Neural progenitor cell (in vitro differentiated cells): ENCODE results near the gene IST1. TPM values are rescaled to one million over a fixed set of nuclear protein-coding genes. Genes with fewer than 3 reads are reported as not detected.
"Not testable (repeated sequence)": the region's sequence is repeated elsewhere in the genome, so short reads cannot be mapped to it uniquely, and the experiment has no call there.

Experiments used
- DNase-seq: peaks from one replicate; pipeline ENCODE4 v3.0.0-alpha.2; 2016; ENCODE audit warnings: low spot score
- H2AFZ ChIP-seq: fragments of 200-600 bp; sonication (generic); replicated peaks from 2 replicates; pipeline ENCODE4 v1.6.1; 2016; ENCODE audit warnings: antibody characterized with exemption
- H3F3A ChIP-seq: fragments of 200-600 bp; sonication (generic); 2 replicates; pipeline ENCODE4 v1.6.1; 2016; ENCODE audit warnings: antibody characterized with exemption, low read depth
- H3K27ac ChIP-seq: fragments of 200-600 bp; sonication (generic); 2 replicates; pipeline ENCODE4 v1.5.1; 2016; ENCODE audit warnings: mild to moderate bottlenecking
- H3K27me3 ChIP-seq: fragments of 200-600 bp; sonication (generic); 2 replicates; pipeline ENCODE4 v1.6.1; 2016; ENCODE audit warnings: mild to moderate bottlenecking, moderate library complexity
- H3K36me3 ChIP-seq: fragments of 200-600 bp; sonication (generic); 2 replicates; pipeline ENCODE4 v1.5.1; 2016
- H3K4me1 ChIP-seq: fragments of 200-600 bp; sonication (generic); 2 replicates; pipeline ENCODE4 v1.6.1; 2016; ENCODE audit warnings: mixed run types
- H3K4me2 ChIP-seq: fragments of 200-600 bp; sonication (generic); 2 replicates; pipeline ENCODE4 v1.6.1; 2016
- H3K4me3 ChIP-seq: fragments of 200-600 bp; sonication (generic); 2 replicates; pipeline ENCODE4 v1.5.1; 2016
- H3K79me2 ChIP-seq: fragments of 200-600 bp; sonication (generic); 2 replicates; pipeline ENCODE4 v1.6.1; 2016; ENCODE audit warnings: low read depth
- H3K9ac ChIP-seq: fragments of 200-600 bp; sonication (generic); 2 replicates; pipeline ENCODE4 v1.6.1; 2016
- H3K9me3 ChIP-seq: fragments of 200-600 bp; sonication (generic); 2 replicates; pipeline ENCODE4 v1.5.1; 2016; ENCODE audit warnings: low read depth
- H4K20me1 ChIP-seq: fragments of 200-600 bp; sonication (generic); 2 replicates; pipeline ENCODE4 v1.6.1; 2016; ENCODE audit warnings: low read depth
- H3K27ac Mint-ChIP-seq: 3 replicates; pipeline ENCODE4 v1.8.0; 2021; ENCODE audit warnings: mixed read lengths
- H3K27me3 Mint-ChIP-seq: 2 replicates; pipeline ENCODE4 v1.8.0; 2022; ENCODE audit warnings: low read depth, mild to moderate bottlenecking, inconsistent platforms, moderate library complexity, mixed read lengths; ENCODE audit not compliant: insufficient read depth
- H3K36me3 Mint-ChIP-seq: 3 replicates; pipeline ENCODE4 v1.8.0; 2021; ENCODE audit warnings: mixed read lengths
- H3K4me1 Mint-ChIP-seq: 3 replicates; pipeline ENCODE4 v1.8.0; 2021; ENCODE audit warnings: mixed read lengths
- H3K4me3 Mint-ChIP-seq: 3 replicates; pipeline ENCODE4 v1.8.0; 2021; ENCODE audit warnings: mild to moderate bottlenecking, moderate library complexity, mixed read lengths
- H3K9me3 Mint-ChIP-seq: 3 replicates; pipeline ENCODE4 v1.8.0; 2020; ENCODE audit warnings: mixed read lengths
- CTCF ChIP-seq: fragments of 200-600 bp; sonication (generic); IDR thresholded peaks from 2 replicates; pipeline ENCODE4 v1.5.1; 2017; ENCODE audit warnings: antibody characterized with exemption, mild to moderate bottlenecking
- EZH2 ChIP-seq: fragments of 200-600 bp; sonication (generic); IDR thresholded peaks from 2 replicates; pipeline ENCODE4 v1.6.1; 2017; ENCODE audit warnings: antibody characterized with exemption, mild to moderate bottlenecking, moderate library complexity
- EZH2phosphoT487 ChIP-seq: fragments of 200-600 bp; sonication (generic); IDR thresholded peaks from 2 replicates; pipeline ENCODE4 v1.6.1; 2017; ENCODE audit warnings: antibody characterized with exemption
- total RNA-seq: library from RNA; depleted of rRNA; stranded (reverse); fragments of >200 nt; gene quantifications from 2 replicates; pipeline ENCODE4 v1.2.3, GENCODE V29; 2015; ENCODE audit warnings: low replicate concordance

The IST1 gene
- total RNA-seq, 1 donor from 2014 or later = 400 TPM

- no peaks in the 10 kb centered on the region for H3K4me1 Mint-ChIP-seq
These were observed 31.3 kb upstream of the IST1 start for GRCh38 chr16:71863995-71864394.

GRCh38 chr16:71865173-71865863, 30.0 kb upstream of the IST1 start:
- Histone ChIP-seq H3F3A (no peaks in the 10 kb centered on the region), H4K20me1 (peaks cover 10% of the 10 kb centered on the region), H3K4me1 (no peaks in the 10 kb centered on the region), H3K27me3 (no peaks in the 10 kb centered on the region), H3K4me2 (no peak overlapping the region), H3K79me2 (no peaks in the 10 kb centered on the region), H3K36me3 (no peaks in the 10 kb centered on the region), H2AFZ (no peak overlapping the region), H3K9me3 (no peaks in the 10 kb centered on the region), H3K4me3 (no peak overlapping the region), H3K9ac (no peak overlapping the region), H3K27ac (no peak overlapping the region)
- Mint-ChIP-seq H3K9me3 (no peaks in the 10 kb centered on the region), H3K4me3 (no peak overlapping the region), H3K27ac (no peak overlapping the region), H3K27me3 (no peaks in the 10 kb centered on the region), H3K36me3 (peaks cover 40% of the 10 kb centered on the region), H3K4me1 (no peaks in the 10 kb centered on the region)
- no peak for TF ChIP-seq CTCF
- TF ChIP-seq EZH2phosphoT487 = no peak
- no peak for TF ChIP-seq EZH2
- DNase-seq = no peak

More at GRCh38 chr16:71863995-71864394, 31.3 kb upstream of the IST1 start:
- no peaks in the 10 kb centered on the region for H3K27me3 ChIP-seq
- DNase-seq = no peak
- no peaks in the 10 kb centered on the region for H3K36me3 ChIP-seq
- H4K20me1 ChIP-seq = peaks cover 12% of the 10 kb centered on the region
- H3K79me2 ChIP-seq = no peaks in the 10 kb centered on the region
- Mint-ChIP-seq H3K9me3 (no peaks in the 10 kb centered on the region), H3K36me3 (peaks cover 38% of the 10 kb centered on the region), H3K27me3 (peaks cover 2% of the 10 kb centered on the region), H3K27ac (no peak overlapping the region), H3K4me3 (no peak overlapping the region)
- H3K4me2 ChIP-seq = no peak overlapping the region
- TF ChIP-seq EZH2phosphoT487 (no peak), EZH2 (no peak), CTCF (no peak)
- no peaks in the 10 kb centered on the region for H3K4me1 ChIP-seq
- H3F3A ChIP-seq = peaks cover 2% of the 10 kb centered on the region
- H3K4me3 ChIP-seq = no peak overlapping the region
- H3K9ac ChIP-seq = no peak overlapping the region
- no peaks in the 10 kb centered on the region for H3K9me3 ChIP-seq
- no peak overlapping the region for H2AFZ ChIP-seq
- no peak overlapping the region for H3K27ac ChIP-seq

- not testable (repeated sequence) for H3F3A ChIP-seq, H3K79me2 ChIP-seq, H3K36me3 ChIP-seq, H3K4me1 Mint-ChIP-seq, H3K4me3 ChIP-seq, H2AFZ ChIP-seq, H3K9me3 ChIP-seq, DNase-seq, H3K4me2 ChIP-seq, H3K4me3 Mint-ChIP-seq, H3K27ac ChIP-seq, H3K9me3 Mint-ChIP-seq, H3K27ac Mint-ChIP-seq, H3K27me3 Mint-ChIP-seq, H3K9ac ChIP-seq, H4K20me1 ChIP-seq, H3K27me3 ChIP-seq, H3K4me1 ChIP-seq
- peaks cover 39% of the 10 kb centered on the region for H3K36me3 Mint-ChIP-seq
These were observed 28.2 kb upstream of the IST1 start for GRCh38 chr16:71867175-71867574.

GRCh38 chr16:71867939-71868338, 27.4 kb upstream of the IST1 start:
- no peaks in the 10 kb centered on the region for H3K4me1 Mint-ChIP-seq
- no peak overlapping the region for H3K9ac ChIP-seq
- no peaks in the 10 kb centered on the region for H3K4me1 ChIP-seq

More at GRCh38 chr16:71867939-71868338, 27.4 kb upstream of the IST1 start:
- Histone ChIP-seq H3K36me3 (no peaks in the 10 kb centered on the region), H3F3A (no peaks in the 10 kb centered on the region), H3K4me3 (no peak overlapping the region), H3K9me3 (no peaks in the 10 kb centered on the region), H3K27me3 (no peaks in the 10 kb centered on the region), H3K4me2 (no peak overlapping the region), H3K27ac (no peak overlapping the region), H2AFZ (no peak overlapping the region), H4K20me1 (peaks cover 10% of the 10 kb centered on the region), H3K79me2 (no peaks in the 10 kb centered on the region)
- DNase-seq = no peak
- no peak for TF ChIP-seq EZH2
- no peak for TF ChIP-seq EZH2phosphoT487
- no peak for TF ChIP-seq CTCF
- H3K4me3 Mint-ChIP-seq = no peak overlapping the region
- H3K9me3 Mint-ChIP-seq = no peaks in the 10 kb centered on the region
- no peak overlapping the region for H3K27ac Mint-ChIP-seq
- H3K36me3 Mint-ChIP-seq = peaks cover 39% of the 10 kb centered on the region
- no peaks in the 10 kb centered on the region for H3K27me3 Mint-ChIP-seq
